Esophagus muscularis mucosa (tissue), 4 donors: Measurements from ENCODE around the gene TNFSF13. TPM values are rescaled to one million over a fixed set of nuclear protein-coding genes. Genes with fewer than 3 reads are reported as not detected.

Experiments used
- DNase-seq: peaks from one replicate; pipeline ENCODE4 v3.0.0-alpha.2; 2017; ENCODE audit errors: extremely low spot score
- H3K27ac ChIP-seq, 4 donors: fragments of 200-600 bp; sonication (generic); replicated peaks in 1 of 4; 1 replicate in 3 of 4; 2 replicates in 1 of 4; pipeline ENCODE4 v1.5.1; 2016 to 2019; ENCODE audit warnings: mild to moderate bottlenecking in 1 of 4
- H3K27me3 ChIP-seq, 4 donors: fragments of 200-600 bp; sonication (generic); one replicate each; pipeline versions ENCODE4 v1.5.1 to v1.6.0; 2016 to 2019
- H3K36me3 ChIP-seq, 4 donors: fragments of 200-600 bp; sonication (generic); one replicate each; pipeline ENCODE4 v1.5.1; 2016 to 2019
- H3K4me1 ChIP-seq, 4 donors: fragments of 200-600 bp; sonication (generic); one replicate each; pipeline ENCODE4 v1.5.1; 2016 to 2019
- H3K4me3 ChIP-seq, 4 donors: fragments of 200-600 bp; sonication (generic); 1 replicate in 2 of 4; 2 replicates in 2 of 4; pipeline ENCODE4 v1.5.1; 2016 to 2019; ENCODE audit warnings: mild to moderate bottlenecking in 4 of 4, moderate library complexity in 1 of 4
- H3K9me3 ChIP-seq, 4 donors: fragments of 200-600 bp; sonication (generic); 1 replicate in 3 of 4; 2 replicates in 1 of 4; pipeline ENCODE4 v1.5.1; 2016 to 2019
- EP300 ChIP-seq: sonication (generic); formaldehyde crosslinking; IDR thresholded peaks from one replicate; pipeline ENCODE4 v1.6.1; 2017; ENCODE audit warnings: antibody characterized with exemption
- POLR2A ChIP-seq: fragments of 450-650 bp; IDR thresholded peaks from one replicate; pipeline ENCODE4 v1.6.1; 2017; ENCODE audit warnings: antibody characterized with exemption, moderate library complexity, mild to moderate bottlenecking, low read depth
- POLR2AphosphoS5 ChIP-seq, 2 donors: sonication (generic); formaldehyde crosslinking; IDR thresholded peaks; one replicate each; pipeline ENCODE4 v1.6.1; 2017; ENCODE audit warnings: antibody characterized with exemption in 2 of 2
- WGBS: methylation state at CpG from one replicate; pipeline ENCODE4 v1.1.5; 2018; 5-methylcytosine and 5-hydroxymethylcytosine counted together
- intact Hi-C: fragments of 100-400 bp; cut with DNase I; formaldehyde crosslinking; loops from one replicate; pipeline ENCODE4 v1.15.1; 2023
- total RNA-seq, 4 donors: library from RNA; depleted of rRNA; stranded (reverse); fragments of >200 nt; gene quantifications; one replicate each; pipeline versions ENCODE4 v1.1.0 to v1.2.1, GENCODE V29; 2016
- TF ChIP-seq, protein P1 (sequence below), 3 experiments: fragments of 200-600 bp in 2 of 3; fragments of 450-650 bp in 1 of 3; sonication (generic) in 2 of 3; IDR thresholded peaks; one replicate each; pipeline ENCODE4 v1.5.1; 2017 to 2019; ENCODE audit warnings: antibody characterized with exemption in 3 of 3, mild to moderate bottlenecking in 2 of 3, moderate library complexity in 1 of 3

TNFSF13 gene
- total RNA-seq, 4 donors from 2014 or later = 13.4 to 25.8 (median 22.4) TPM

DNA sequence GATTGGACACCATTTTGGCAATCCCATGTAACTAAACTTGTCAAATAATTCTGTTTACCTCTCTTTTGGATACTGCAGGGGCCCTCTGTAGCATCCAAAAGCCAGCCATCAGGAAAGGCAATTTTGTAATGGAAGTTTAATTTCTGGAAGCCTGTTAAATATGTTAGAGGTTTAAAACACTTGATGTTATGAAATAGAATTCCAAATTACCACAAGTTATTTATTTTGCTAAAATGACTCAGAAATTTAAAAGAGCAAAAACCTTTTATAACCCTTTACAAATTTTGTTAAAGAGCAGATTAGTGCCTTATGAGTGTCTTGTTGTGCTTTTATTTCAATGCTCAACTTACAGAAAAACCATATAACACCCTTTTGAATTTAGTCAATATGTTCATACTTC is 29.7 kb upstream of the TNFSF13 start:
- no peak for DNase-seq
- TF ChIP-seq POLR2AphosphoS5 (IDR thresholded peaks at IDR 0.05) = no peak

GRCh38 chr17:7530023-7530900 is 28.3 kb upstream of the TNFSF13 start:
- Histone ChIP-seq H3K27ac (no peak overlapping the region), H3K4me1 (no peaks in the 10 kb centered on the region), H3K4me3 (no peak overlapping the region), H3K36me3 (no peaks in the 10 kb centered on the region), H3K27me3 (no peaks in the 10 kb centered on the region), H3K9me3 (no peaks in the 10 kb centered on the region)
- TF ChIP-seq POLR2A (no peak), EP300 (no peak), POLR2AphosphoS5 (IDR thresholded peaks at IDR 0.05) (no peak)
- TF ChIP-seq, protein P1, sequence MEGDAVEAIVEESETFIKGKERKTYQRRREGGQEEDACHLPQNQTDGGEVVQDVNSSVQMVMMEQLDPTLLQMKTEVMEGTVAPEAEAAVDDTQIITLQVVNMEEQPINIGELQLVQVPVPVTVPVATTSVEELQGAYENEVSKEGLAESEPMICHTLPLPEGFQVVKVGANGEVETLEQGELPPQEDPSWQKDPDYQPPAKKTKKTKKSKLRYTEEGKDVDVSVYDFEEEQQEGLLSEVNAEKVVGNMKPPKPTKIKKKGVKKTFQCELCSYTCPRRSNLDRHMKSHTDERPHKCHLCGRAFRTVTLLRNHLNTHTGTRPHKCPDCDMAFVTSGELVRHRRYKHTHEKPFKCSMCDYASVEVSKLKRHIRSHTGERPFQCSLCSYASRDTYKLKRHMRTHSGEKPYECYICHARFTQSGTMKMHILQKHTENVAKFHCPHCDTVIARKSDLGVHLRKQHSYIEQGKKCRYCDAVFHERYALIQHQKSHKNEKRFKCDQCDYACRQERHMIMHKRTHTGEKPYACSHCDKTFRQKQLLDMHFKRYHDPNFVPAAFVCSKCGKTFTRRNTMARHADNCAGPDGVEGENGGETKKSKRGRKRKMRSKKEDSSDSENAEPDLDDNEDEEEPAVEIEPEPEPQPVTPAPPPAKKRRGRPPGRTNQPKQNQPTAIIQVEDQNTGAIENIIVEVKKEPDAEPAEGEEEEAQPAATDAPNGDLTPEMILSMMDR (IDR thresholded peaks at IDR 0.05) = no peak
- intact Hi-C loops = no loop called here
- 88% methylated on average over 6 of the region's 6 CpGs for WGBS
- DNase-seq = no peak

More for the DNA sequence above, 29.7 kb upstream of the TNFSF13 start:
- Histone ChIP-seq H3K27me3 (no peaks in the 10 kb centered on the region), H3K4me3 (no peak overlapping the region), H3K36me3 (no peaks in the 10 kb centered on the region), H3K27ac (no peak overlapping the region), H3K9me3 (no peaks in the 10 kb centered on the region), H3K4me1 (no peaks in the 10 kb centered on the region)
- intact Hi-C loops = no loop called here

- peaks cover 0 to 10% (median 4%) of the 10 kb centered on the region in 4 donors for H3K9me3 ChIP-seq
- no peak overlapping the region for H3K4me3 ChIP-seq
- H3K27me3 ChIP-seq = no peaks in the 10 kb centered on the region
- no peak overlapping the region for H3K27ac ChIP-seq
- intact Hi-C loops = no loop called here
- WGBS = 63% methylated on average over 3 of the region's 3 CpGs
- TF ChIP-seq POLR2AphosphoS5 (IDR thresholded peaks at IDR 0.05) (no peak), POLR2A (no peak), EP300 (no peak)
- TF ChIP-seq, protein P1 (IDR thresholded peaks at IDR 0.05) = no peak
- no peak for DNase-seq
- no peaks in the 10 kb centered on the region for H3K36me3 ChIP-seq
- no peaks in the 10 kb centered on the region for H3K4me1 ChIP-seq
These were observed 20.5 kb upstream of the TNFSF13 start for GRCh38 chr17:7538050-7538449.

DNA sequence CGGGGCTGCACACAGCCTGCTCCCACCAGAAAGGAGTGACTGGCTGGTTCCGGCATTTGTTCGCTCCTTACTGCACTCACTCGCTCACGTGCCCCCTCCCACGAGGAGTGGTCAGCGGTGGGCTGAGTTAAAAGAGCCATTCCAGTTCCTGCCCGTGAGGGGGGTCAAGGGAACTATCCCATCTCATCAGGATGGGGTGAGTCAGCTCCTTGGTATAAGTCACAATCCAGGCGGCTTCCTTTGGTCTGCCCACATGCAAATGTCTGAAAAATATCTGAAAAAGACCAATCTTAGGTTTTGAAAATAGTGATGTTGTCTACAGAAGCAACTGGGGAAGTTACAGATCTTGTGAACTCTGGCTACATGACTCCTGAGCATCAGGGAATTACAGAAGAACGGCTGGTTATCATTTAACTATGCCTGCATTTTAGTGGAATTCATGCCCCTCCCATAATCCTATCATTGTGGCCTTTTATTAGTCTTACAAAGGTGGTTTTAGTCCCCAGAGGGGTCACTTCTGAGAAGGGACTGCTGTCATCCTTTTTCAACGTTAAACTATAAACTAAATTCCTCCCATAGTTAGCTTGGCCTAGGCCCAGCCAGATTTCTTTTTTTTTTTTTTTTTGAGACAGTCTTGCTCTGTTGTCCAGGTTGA is 19.5 kb upstream of the TNFSF13 start:
- intact Hi-C loops = no loop called here
- Histone ChIP-seq H3K36me3 (no peaks in the 10 kb centered on the region), H3K27me3 (no peaks in the 10 kb centered on the region), H3K27ac (no peak overlapping the region), H3K9me3 (peaks cover 0 to 10% (median 4%) of the 10 kb centered on the region in 4 donors), H3K4me1 (no peaks in the 10 kb centered on the region), H3K4me3 (no peak overlapping the region)
- no peak for DNase-seq
- TF ChIP-seq EP300 (no peak), POLR2AphosphoS5 (IDR thresholded peaks at IDR 0.05) (no peak), POLR2A (no peak)
- TF ChIP-seq, protein P1 (IDR thresholded peaks at IDR 0.05) = no peak
- WGBS = 69% methylated on average over 9 of the region's 11 CpGs

DNA sequence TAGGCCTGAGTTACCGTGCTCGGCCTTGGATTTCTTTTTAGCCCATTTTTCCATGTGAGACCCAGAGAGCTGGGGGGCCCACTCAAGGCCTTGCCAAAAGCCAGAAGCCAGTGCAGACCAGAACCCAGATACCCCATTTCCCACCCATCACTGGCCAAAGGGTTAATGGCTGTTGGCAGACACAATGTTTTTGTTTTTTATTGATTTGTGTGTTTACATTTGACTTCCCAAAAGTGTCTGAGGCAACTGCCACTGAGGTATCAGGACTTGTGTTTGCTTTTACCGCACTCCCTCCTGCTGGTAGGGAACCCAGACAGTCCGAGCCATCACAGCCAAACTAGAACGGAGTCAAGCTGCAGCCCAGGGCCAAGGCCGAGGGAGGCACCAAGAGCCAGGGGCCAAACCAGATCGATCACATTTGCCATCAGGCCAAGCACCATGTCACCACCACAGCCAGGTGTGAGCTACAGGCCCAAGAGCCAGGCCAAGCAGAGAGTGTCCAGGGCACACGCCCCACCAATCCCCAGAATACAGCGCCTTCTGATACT is 17.4 kb upstream of the TNFSF13 start:
- peaks cover 0 to 8% (median 5%) of the 10 kb centered on the region in 4 donors for H3K4me1 ChIP-seq
- peaks cover 0 to 10% (median 4%) of the 10 kb centered on the region in 4 donors for H3K9me3 ChIP-seq
- intact Hi-C loops = no loop called here
- H3K4me3 ChIP-seq = no peak overlapping the region
- 92% methylated on average over 7 of the region's 9 CpGs for WGBS
- no peaks in the 10 kb centered on the region for H3K27me3 ChIP-seq
- no peak for DNase-seq
- TF ChIP-seq, protein P1 (IDR thresholded peaks at IDR 0.05) = no peak
- TF ChIP-seq EP300 (no peak), POLR2AphosphoS5 (IDR thresholded peaks at IDR 0.05) (no peak), POLR2A (no peak)
- H3K27ac ChIP-seq = no peak overlapping the region
- no peaks in the 10 kb centered on the region for H3K36me3 ChIP-seq
